AG04450 (cell line): ENCODE results near the gene KRT71. TPM values are rescaled to one million over a fixed set of nuclear protein-coding genes. Genes with fewer than 3 reads are reported as not detected.

Experiments used
- CTCF ChIA-PET: fragments of 300-600, 350-600 bp; formaldehyde crosslinking; extraction: SDS; loops from one replicate; lab custom pipeline; 2022; ENCODE audit warnings: antibody characterized with exemption, inconsistent platforms; lab: Charles Lee
- POLR2A ChIA-PET: fragments of 350-600 bp; formaldehyde crosslinking; extraction: SDS; loops from one replicate; lab custom pipeline; 2021; ENCODE audit warnings: antibody characterized with exemption, inconsistent platforms; lab: Yijun Ruan, JAX
- DNase-seq: peaks from one replicate; pipeline ENCODE4 v3.0.0-alpha.2; 2011; ENCODE audit warnings: low read depth, low spot score
- H3K27ac ChIP-seq: one replicate; pipeline ENCODE4 v1.5.1; 2012; ENCODE audit warnings: low read depth, low read length, control low read depth
- H3K27me3 ChIP-seq: one replicate; pipeline ENCODE4 v1.6.0; 2012; ENCODE audit warnings: low read length; ENCODE audit not compliant: control insufficient read depth, insufficient read depth
- H3K4me3 ChIP-seq: 2 replicates; pipeline ENCODE4 v1.5.1; 2011; ENCODE audit warnings: mild to moderate bottlenecking, low read depth, low read length, control low read depth
- H3K9me3 ChIP-seq: 2 replicates; pipeline ENCODE4 v1.5.1; 2012; ENCODE audit warnings: low read length; ENCODE audit not compliant: control insufficient read depth, insufficient read depth
- polyA plus RNA-seq: library from polyadenylated mRNA; depleted of rRNA; stranded (reverse); fragments of >200 nt; gene quantifications from 2 replicates; pipeline ENCODE4 v1.2.3, GENCODE V29; 2011
- TF ChIP-seq, protein P1 (sequence below): IDR thresholded peaks from 2 replicates; pipeline ENCODE4 v1.5.1; 2011; ENCODE audit warnings: low read depth, low read length, control low read depth, inconsistent platforms

KRT71 gene
- polyA plus RNA-seq, 1 experiment, result not detected

DNA sequence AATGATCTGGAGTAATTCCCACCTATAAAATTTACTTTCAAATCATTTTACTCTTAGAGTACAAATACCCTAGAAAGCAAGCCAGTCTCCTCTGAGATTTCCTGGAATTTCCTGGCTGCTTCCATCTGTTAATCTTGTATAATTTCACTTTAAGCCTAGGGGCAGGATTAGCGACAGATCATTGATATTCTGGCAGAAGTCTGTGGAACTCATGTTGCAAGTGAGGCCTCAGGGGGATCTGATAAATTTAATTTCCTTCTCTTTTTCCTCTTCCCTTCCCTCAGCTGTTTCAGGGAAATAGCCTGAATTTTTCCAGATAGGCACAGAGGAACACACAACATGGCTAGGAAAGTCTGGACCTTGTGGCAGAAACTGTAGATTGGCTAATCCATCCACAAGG, 54.0 kb downstream of the KRT71 start:
- CTCF ChIA-PET, result interaction anchor here (1.7 kb wide), 1 partner anchor 127 kb away, joined by 9 read pairs; no protein-coding TSS in a partner anchor
- no peak for DNase-seq

DNA sequence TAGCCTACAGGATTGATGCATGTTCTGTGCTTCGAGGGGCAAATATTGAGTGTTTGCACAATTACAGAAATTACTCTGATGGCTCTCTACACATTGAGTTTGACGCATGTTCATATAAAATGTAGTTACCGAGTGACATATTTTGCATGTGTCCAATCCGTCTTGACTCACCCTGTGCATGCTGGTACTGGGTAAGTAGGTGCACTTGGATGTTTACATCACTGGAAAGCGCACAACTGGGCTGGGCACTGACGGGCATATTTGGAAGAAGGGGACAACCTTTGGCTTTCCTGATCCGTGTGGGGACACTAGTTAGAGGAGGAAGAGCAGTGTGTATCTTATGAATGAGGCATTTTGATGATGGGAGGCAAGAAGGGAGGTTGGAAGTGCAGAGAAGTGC, 55.0 kb downstream of the KRT71 start:
- Histone ChIP-seq H3K27me3 (peaks cover 8% of the 10 kb centered on the region), H3K27ac (no peak overlapping the region), H3K9me3 (no peaks in the 10 kb centered on the region), H3K4me3 (no peak overlapping the region)
- TF ChIP-seq, protein P1, sequence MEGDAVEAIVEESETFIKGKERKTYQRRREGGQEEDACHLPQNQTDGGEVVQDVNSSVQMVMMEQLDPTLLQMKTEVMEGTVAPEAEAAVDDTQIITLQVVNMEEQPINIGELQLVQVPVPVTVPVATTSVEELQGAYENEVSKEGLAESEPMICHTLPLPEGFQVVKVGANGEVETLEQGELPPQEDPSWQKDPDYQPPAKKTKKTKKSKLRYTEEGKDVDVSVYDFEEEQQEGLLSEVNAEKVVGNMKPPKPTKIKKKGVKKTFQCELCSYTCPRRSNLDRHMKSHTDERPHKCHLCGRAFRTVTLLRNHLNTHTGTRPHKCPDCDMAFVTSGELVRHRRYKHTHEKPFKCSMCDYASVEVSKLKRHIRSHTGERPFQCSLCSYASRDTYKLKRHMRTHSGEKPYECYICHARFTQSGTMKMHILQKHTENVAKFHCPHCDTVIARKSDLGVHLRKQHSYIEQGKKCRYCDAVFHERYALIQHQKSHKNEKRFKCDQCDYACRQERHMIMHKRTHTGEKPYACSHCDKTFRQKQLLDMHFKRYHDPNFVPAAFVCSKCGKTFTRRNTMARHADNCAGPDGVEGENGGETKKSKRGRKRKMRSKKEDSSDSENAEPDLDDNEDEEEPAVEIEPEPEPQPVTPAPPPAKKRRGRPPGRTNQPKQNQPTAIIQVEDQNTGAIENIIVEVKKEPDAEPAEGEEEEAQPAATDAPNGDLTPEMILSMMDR, result no peak
- ChIA-PET POLR2A (no interaction called here), CTCF (interaction anchor here (2.0 kb wide), 1 partner anchor 9 kb away, joined by 5 read pairs; no protein-coding TSS in a partner anchor)
- DNase-seq, result no peak

More for the DNA sequence above, 54.0 kb downstream of the KRT71 start:
- POLR2A ChIA-PET, result no interaction called here
- Histone ChIP-seq H3K4me3 (no peak overlapping the region), H3K27me3 (peaks cover 6% of the 10 kb centered on the region), H3K27ac (no peak overlapping the region), H3K9me3 (no peaks in the 10 kb centered on the region)
- TF ChIP-seq, protein P1, result no peak

DNA sequence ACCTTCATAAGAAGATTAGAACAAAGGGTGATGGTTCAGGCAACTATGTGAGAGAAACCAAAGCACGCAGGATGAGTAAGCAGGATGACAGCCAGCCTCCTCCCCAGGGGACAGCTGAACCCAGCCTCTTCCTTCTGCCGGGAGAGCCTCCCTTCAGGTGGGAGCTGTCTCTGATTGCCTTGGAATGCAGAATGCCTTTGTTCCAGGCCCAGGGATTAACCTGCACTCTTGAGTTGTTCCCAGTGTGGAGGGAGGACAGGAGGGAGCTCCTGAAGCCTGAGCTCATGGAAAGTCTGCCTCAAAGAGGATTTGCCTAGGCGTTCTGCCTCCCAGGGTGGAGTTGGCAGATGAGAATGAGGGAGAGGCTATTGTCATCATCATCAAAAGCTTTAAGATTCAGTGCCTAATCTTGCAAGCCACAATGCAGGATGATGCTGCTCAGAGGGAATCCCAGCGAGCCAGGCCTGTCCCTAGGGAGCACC, 56.3 kb downstream of the KRT71 start:
- no peak for DNase-seq
- ChIA-PET POLR2A (no interaction called here), CTCF (interaction anchor here (1.0 to 2.0 kb wide), 2 partner anchors 10 to 124 kb away, joined by 4 to 5 read pairs; no protein-coding TSS in a partner anchor)
- Histone ChIP-seq H3K4me3 (no peak overlapping the region), H3K27me3 (peaks cover 8% of the 10 kb centered on the region), H3K9me3 (no peaks in the 10 kb centered on the region), H3K27ac (no peak overlapping the region)
- TF ChIP-seq, protein P1, result no peak

DNA sequence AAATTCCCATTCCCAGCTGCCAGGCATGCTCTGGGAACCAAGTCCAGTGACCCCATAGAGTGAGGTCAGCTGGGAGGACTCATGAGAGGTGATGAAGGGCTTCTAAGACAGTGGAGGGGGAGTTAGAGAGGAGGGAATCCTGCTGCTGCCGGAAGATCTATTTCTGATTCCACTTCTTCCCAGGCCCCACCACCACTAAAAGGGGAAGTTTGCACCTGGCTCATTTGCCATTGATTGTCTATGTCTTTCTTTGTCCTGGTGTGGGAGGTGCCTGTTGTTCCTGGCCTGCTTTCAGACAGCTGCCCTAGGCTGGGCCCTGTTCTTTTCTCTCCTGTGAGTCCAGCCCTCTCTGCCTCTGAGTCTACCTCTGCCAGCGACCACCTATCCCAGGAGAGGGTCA, 56.9 kb downstream of the KRT71 start:
- no peak overlapping the region for H3K4me3 ChIP-seq
- ChIA-PET CTCF (interaction anchor here (2.0 kb wide), 1 partner anchor 11 kb away, joined by 5 read pairs; no protein-coding TSS in a partner anchor), POLR2A (no interaction called here)
- H3K27me3 ChIP-seq, result peaks cover 8% of the 10 kb centered on the region
- TF ChIP-seq, protein P1, result no peak
- no peak overlapping the region for H3K27ac ChIP-seq
- no peak for DNase-seq
- no peaks in the 10 kb centered on the region for H3K9me3 ChIP-seq

DNA sequence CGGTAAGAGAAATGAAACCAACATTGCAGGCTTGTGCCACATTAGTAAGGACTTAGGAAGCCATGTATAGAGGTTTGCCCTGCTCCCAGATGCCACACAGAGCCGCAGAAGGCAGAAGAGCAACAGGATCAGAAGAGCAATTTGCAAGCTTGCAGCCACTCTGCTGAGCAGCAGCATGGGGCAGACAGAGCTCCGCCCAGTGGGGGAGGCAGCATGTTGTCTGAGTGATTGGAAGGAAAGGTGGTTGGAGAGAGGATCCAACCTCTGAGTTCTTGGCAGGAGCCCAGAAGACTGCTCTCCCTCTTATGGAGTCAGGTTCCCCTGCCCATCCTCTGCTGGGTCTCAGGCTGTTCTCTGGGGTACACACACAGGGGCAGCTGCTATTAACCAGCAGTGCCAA, 57.6 kb downstream of the KRT71 start:
- peaks cover 8% of the 10 kb centered on the region for H3K27me3 ChIP-seq
- TF ChIP-seq, protein P1, result no peak
- H3K9me3 ChIP-seq, result no peaks in the 10 kb centered on the region
- H3K4me3 ChIP-seq, result no peak overlapping the region
- no peak overlapping the region for H3K27ac ChIP-seq
- no peak for DNase-seq
- ChIA-PET POLR2A (no interaction called here), CTCF (interaction anchor here (1.5 kb wide), 1 partner anchor 123 kb away, joined by 3 read pairs; no protein-coding TSS in a partner anchor)
